Karpas-422 (cell line): ENCODE measurements around the gene PSMA4. TPM values are rescaled to one million over a fixed set of nuclear protein-coding genes. Genes with fewer than 3 reads are reported as not detected.
"Not testable (repeated sequence)": the region's sequence is repeated elsewhere in the genome, so short reads cannot be mapped to it uniquely, and the experiment has no call there.

Experiments used
- DNase-seq: peaks from one replicate; pipeline ENCODE4 v3.0.0-alpha.2; 2015
- H2AFZ ChIP-seq: fragments of 200-600 bp; sonication (generic); 2 replicates; pipeline ENCODE4 v1.6.1; 2014; ENCODE audit warnings: antibody characterized with exemption, low read length, mixed read lengths
- H3K27ac ChIP-seq: fragments of 200-600 bp; sonication (generic); 2 replicates; pipeline ENCODE4 v1.5.1; 2014; ENCODE audit warnings: mild to moderate bottlenecking, low read length, moderate library complexity
- H3K27me3 ChIP-seq: fragments of 200-600 bp; sonication (generic); 2 replicates; pipeline ENCODE4 v1.6.1; 2014; ENCODE audit warnings: low read length, mixed read lengths
- H3K36me3 ChIP-seq: fragments of 200-600 bp; sonication (generic); 2 replicates; pipeline ENCODE4 v1.6.1; 2014; ENCODE audit warnings: low read length, mixed read lengths; ENCODE audit not compliant: insufficient read depth
- H3K4me1 ChIP-seq: fragments of 200-600 bp; sonication (generic); 2 replicates; pipeline ENCODE4 v1.6.1; 2014; ENCODE audit warnings: mild to moderate bottlenecking, low read length, mixed read lengths
- H3K4me2 ChIP-seq: fragments of 200-600 bp; sonication (generic); 2 replicates; pipeline ENCODE4 v1.6.1; 2014; ENCODE audit warnings: low read length, low read depth, mild to moderate bottlenecking; ENCODE audit not compliant: poor library complexity, severe bottlenecking
- H3K4me3 ChIP-seq: fragments of 200-600 bp; sonication (generic); 2 replicates; pipeline ENCODE4 v1.5.1; 2014; ENCODE audit warnings: mild to moderate bottlenecking, antibody characterized with exemption, low read length, mixed read lengths
- H3K79me2 ChIP-seq: fragments of 200-600 bp; sonication (generic); 2 replicates; pipeline ENCODE4 v1.6.1; 2014; ENCODE audit warnings: mild to moderate bottlenecking, low read length, mixed read lengths
- H3K9ac ChIP-seq: fragments of 200-600 bp; sonication (generic); 2 replicates; pipeline ENCODE4 v1.6.0; 2014; ENCODE audit warnings: low read length
- H3K9me2 ChIP-seq: fragments of 200-600 bp; sonication (generic), shearing (Covaris generic); replicated peaks from 2 replicates; pipeline ENCODE4 v1.6.0; 2014; ENCODE audit warnings: mild to moderate bottlenecking, low read length, moderate library complexity; ENCODE audit not compliant: insufficient read depth
- H3K9me3 ChIP-seq: fragments of 300-700, 200-600 bp; sonication (generic); 2 replicates; pipeline ENCODE4 v1.6.1; 2014; ENCODE audit warnings: low read length, mixed read lengths
- H4K20me1 ChIP-seq: fragments of 200-600 bp; sonication (generic); 2 replicates; pipeline ENCODE4 v1.6.1; 2014; ENCODE audit warnings: mild to moderate bottlenecking, antibody characterized with exemption, low read length, low read depth; ENCODE audit not compliant: insufficient read depth
- total RNA-seq: library from RNA; depleted of rRNA; stranded (reverse); fragments of >200 nt; shearing (Covaris generic); gene quantifications from 2 replicates; pipeline ENCODE4 v1.2.3, GENCODE V29; 2014; ENCODE audit warnings: low replicate concordance

Gene PSMA4
- total RNA-seq, 1 experiment from 2014 or later: 197 TPM

- H3K27ac ChIP-seq: no peak overlapping the region
- no peaks in the 10 kb centered on the region for H3K36me3 ChIP-seq
- no peak overlapping the region for H3K4me3 ChIP-seq
- H2AFZ ChIP-seq: no peak overlapping the region
- peak; percentile 34 for DNase-seq
- no peaks in the 10 kb centered on the region for H3K9me2 ChIP-seq
- H3K79me2 ChIP-seq: no peaks in the 10 kb centered on the region
- H3K9ac ChIP-seq: no peak overlapping the region
- H3K4me1 ChIP-seq: peaks cover 8% of the 10 kb centered on the region
- H3K27me3 ChIP-seq: no peaks in the 10 kb centered on the region
- H4K20me1 ChIP-seq: no peaks in the 10 kb centered on the region
- no peak overlapping the region for H3K4me2 ChIP-seq
- H3K9me3 ChIP-seq: no peaks in the 10 kb centered on the region
These were observed 30.4 kb upstream of the PSMA4 start for GRCh38 chr15:78509726-78510312.

GRCh38 chr15:78520035-78520434 lies 20.2 kb upstream of the PSMA4 start:
- H3K9ac ChIP-seq, DNase-seq, H3K27me3 ChIP-seq, H3K4me2 ChIP-seq, H4K20me1 ChIP-seq, H3K4me3 ChIP-seq, H3K9me3 ChIP-seq, H3K27ac ChIP-seq, H3K4me1 ChIP-seq, H3K79me2 ChIP-seq, H3K9me2 ChIP-seq, H2AFZ ChIP-seq, H3K36me3 ChIP-seq: not testable (repeated sequence)

- Histone ChIP-seq H3K27me3 (no peaks in the 10 kb centered on the region), H3K9me3 (no peaks in the 10 kb centered on the region), H4K20me1 (no peaks in the 10 kb centered on the region), H2AFZ (no peak overlapping the region), H3K4me1 (no peaks in the 10 kb centered on the region), H3K79me2 (no peaks in the 10 kb centered on the region), H3K4me3 (no peak overlapping the region), H3K36me3 (no peaks in the 10 kb centered on the region), H3K4me2 (no peak overlapping the region), H3K27ac (no peak overlapping the region), H3K9me2 (no peaks in the 10 kb centered on the region), H3K9ac (no peak overlapping the region)
- DNase-seq: peak; percentile 11
These were observed 16.0 kb upstream of the PSMA4 start for GRCh38 chr15:78524230-78524629.

- Histone ChIP-seq H3K4me3 (no peak overlapping the region), H2AFZ (no peak overlapping the region), H3K79me2 (no peaks in the 10 kb centered on the region), H3K27me3 (no peaks in the 10 kb centered on the region), H3K9me3 (no peaks in the 10 kb centered on the region), H3K9ac (no peak overlapping the region), H3K27ac (no peak overlapping the region), H3K9me2 (no peaks in the 10 kb centered on the region), H3K36me3 (no peaks in the 10 kb centered on the region), H4K20me1 (no peaks in the 10 kb centered on the region), H3K4me1 (no peaks in the 10 kb centered on the region; the same call in 1 of the 2 replicates), H3K4me2 (no peak overlapping the region)
- DNase-seq: no peak
These were observed 12.9 kb upstream of the PSMA4 start for GRCh38 chr15:78527325-78527724.

GRCh38 chr15:78533331-78533730 lies 6.9 kb upstream of the PSMA4 start:
- no peaks in the 10 kb centered on the region; the same call in 1 of the 2 replicates for H3K4me1 ChIP-seq
- no peak overlapping the region for H3K9ac ChIP-seq
- no peak overlapping the region for H2AFZ ChIP-seq

GRCh38 chr15:78536134-78536533 lies 4.1 kb upstream of the PSMA4 start:
- peaks cover 5% of the 10 kb centered on the region for H3K4me1 ChIP-seq
- H4K20me1 ChIP-seq: no peaks in the 10 kb centered on the region
- peaks cover 10% of the 10 kb centered on the region for H3K79me2 ChIP-seq
- H2AFZ ChIP-seq: no peak overlapping the region
- H3K9me2 ChIP-seq: no peaks in the 10 kb centered on the region
- no peaks in the 10 kb centered on the region for H3K27me3 ChIP-seq
- H3K9ac ChIP-seq: no peak overlapping the region
- no peak overlapping the region for H3K27ac ChIP-seq
- no peak overlapping the region for H3K4me2 ChIP-seq
- H3K4me3 ChIP-seq: no peak overlapping the region
- no peaks in the 10 kb centered on the region for H3K9me3 ChIP-seq
- no peaks in the 10 kb centered on the region for H3K36me3 ChIP-seq
- peak; percentile 33 for DNase-seq

More at GRCh38 chr15:78533331-78533730, 6.9 kb upstream of the PSMA4 start:
- no peaks in the 10 kb centered on the region for H3K36me3 ChIP-seq
- H3K27ac ChIP-seq: no peak overlapping the region
- H3K4me3 ChIP-seq: no peak overlapping the region
- H3K4me2 ChIP-seq: no peak overlapping the region
- H4K20me1 ChIP-seq: no peaks in the 10 kb centered on the region
- peak; percentile 9 for DNase-seq
- no peaks in the 10 kb centered on the region for H3K79me2 ChIP-seq
- no peaks in the 10 kb centered on the region for H3K9me2 ChIP-seq
- H3K27me3 ChIP-seq: no peaks in the 10 kb centered on the region
- H3K9me3 ChIP-seq: no peaks in the 10 kb centered on the region

- Histone ChIP-seq H3K4me1 (peaks cover 15% of the 10 kb centered on the region), H3K9me3 (no peaks in the 10 kb centered on the region)
These were observed 2.9 kb upstream of the PSMA4 start for GRCh38 chr15:78537266-78537905.

GRCh38 chr15:78538358-78538757 lies 1.9 kb upstream of the PSMA4 start:
- Histone ChIP-seq H2AFZ (no peak overlapping the region), H4K20me1 (peaks cover 10% of the 10 kb centered on the region; the same call in 1 of the 2 replicates), H3K79me2 (peaks cover 30% of the 10 kb centered on the region), H3K27ac (no peak overlapping the region), H3K4me2 (no peak overlapping the region), H3K9me3 (no peaks in the 10 kb centered on the region), H3K4me3 (no peak overlapping the region), H3K4me1 (peaks cover 17% of the 10 kb centered on the region), H3K27me3 (no peaks in the 10 kb centered on the region), H3K9ac (no peak overlapping the region), H3K9me2 (no peaks in the 10 kb centered on the region), H3K36me3 (peaks cover 17% of the 10 kb centered on the region; the same call in 1 of the 2 replicates)
- DNase-seq: peak; percentile 32

More at GRCh38 chr15:78537266-78537905, 2.9 kb upstream of the PSMA4 start:
- no peak overlapping the region for H2AFZ ChIP-seq
- DNase-seq: peak; percentile 40
- H3K27me3 ChIP-seq: no peaks in the 10 kb centered on the region
- no peaks in the 10 kb centered on the region for H3K9me2 ChIP-seq
- no peak overlapping the region for H3K9ac ChIP-seq
- no peak overlapping the region for H3K27ac ChIP-seq
- H3K79me2 ChIP-seq: peaks cover 22% of the 10 kb centered on the region
- H3K36me3 ChIP-seq: peaks cover 9% of the 10 kb centered on the region; the same call in 1 of the 2 replicates
- H3K4me3 ChIP-seq: no peak overlapping the region
- H3K4me2 ChIP-seq: no peak overlapping the region
- H4K20me1 ChIP-seq: peaks cover 4% of the 10 kb centered on the region; the same call in 1 of the 2 replicates
